Prostate gland (tissue), 2 donors: Measurements from ENCODE around the gene SIGLEC10.

Source experiments
- CTCF ChIP-seq, 4 experiments: fragments of 200-600 bp in 2 of 4; fragments of 450-650 bp in 2 of 4; sonication (generic) in 2 of 4; IDR thresholded peaks; 1 replicate in 3 of 4; 2 replicates in 1 of 4; pipeline ENCODE4 v1.5.1; 2016 to 2019; ENCODE audit warnings: antibody characterized with exemption in 4 of 4, mild to moderate bottlenecking in 2 of 4, moderate library complexity in 2 of 4
- POLR2AphosphoS5 ChIP-seq: sonication (generic); formaldehyde crosslinking; IDR thresholded peaks from one replicate; pipeline ENCODE4 v1.6.1; 2017; ENCODE audit warnings: antibody characterized with exemption

GRCh38 chr19:51367565-51368365, 49.7 kb downstream of the SIGLEC10 start:
- TF ChIP-seq CTCF (IDR thresholded peaks at IDR 0.05) (peak in 1 of 4 experiments; percentile 31), POLR2AphosphoS5 (peak; percentile 90)
